Activated T-helper 1 cell treated with anti-CD3 and anti-CD28 coated beads, Interleukin-12 subunit alpha, Interleukin-12 subunit beta, Interleukin-2, Interleukin-4 antibody, amounts not matched to agents 30 ng/mL and 10 ng/mL and 1 ng/mL, durations not matched to agents 14 hours and 24 hours and 36 hours (primary cell): Measurements from ENCODE around the gene TAMALIN. TPM values are rescaled to one million over a fixed set of nuclear protein-coding genes. Genes with fewer than 3 reads are reported as not detected.

Source experiments
- DNase-seq: peaks from one replicate; pipeline ENCODE4 v3.0.0; 2021; ENCODE audit warnings: low spot score
- H3K27ac Mint-ChIP-seq: one replicate; pipeline ENCODE4 v1.8.0; 2021; ENCODE audit warnings: mild to moderate bottlenecking, mixed read lengths
- H3K27me3 Mint-ChIP-seq: one replicate; pipeline ENCODE4 v1.8.0; 2022; ENCODE audit warnings: mild to moderate bottlenecking, moderate library complexity, mixed read lengths; ENCODE audit not compliant: insufficient read depth
- H3K36me3 Mint-ChIP-seq: one replicate; pipeline ENCODE4 v1.8.0; 2021; ENCODE audit warnings: low read depth, mixed read lengths
- H3K4me1 Mint-ChIP-seq: one replicate; pipeline ENCODE4 v1.8.0; 2021; ENCODE audit warnings: low read depth, mixed read lengths
- H3K4me3 Mint-ChIP-seq: one replicate; pipeline ENCODE4 v1.8.0; 2021; ENCODE audit warnings: mild to moderate bottlenecking, moderate library complexity, mixed read lengths
- H3K9me3 Mint-ChIP-seq: one replicate; pipeline ENCODE4 v1.8.0; 2021; ENCODE audit warnings: mixed read lengths
- intact Hi-C: fragments of 100-400 bp; cut with micrococcal nuclease; formaldehyde crosslinking; loops from one replicate; pipeline ENCODE4 v1.15.1; 2024
- total RNA-seq: library from RNA; stranded (reverse); gene quantifications from 2 replicates; pipeline ENCODE4 v1.2.3, GENCODE V29; 2022

TAMALIN gene
- 8.9 and 12.8 TPM in 2 replicates for total RNA-seq

DNA sequence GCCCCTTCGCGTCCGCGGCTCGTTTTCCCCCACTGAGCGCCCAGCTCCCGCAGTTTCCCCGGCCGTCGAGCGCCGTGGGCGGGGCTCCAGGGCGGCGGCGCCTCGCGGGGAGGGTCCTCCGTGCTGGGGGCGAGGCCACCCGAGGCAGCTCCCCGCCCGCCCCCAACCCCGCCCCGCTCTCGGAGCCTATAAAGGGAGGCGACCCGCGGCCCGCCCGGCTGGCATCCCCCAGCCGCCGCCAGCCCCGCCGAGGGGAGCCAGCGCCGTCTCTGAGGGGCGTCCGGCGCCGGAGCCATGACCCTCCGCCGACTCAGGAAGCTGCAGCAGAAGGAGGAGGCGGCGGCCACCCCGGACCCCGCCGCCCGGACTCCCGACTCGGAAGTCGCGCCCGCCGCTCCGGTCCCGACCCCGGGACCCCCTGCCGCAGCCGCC, at the start of gene TAMALIN:
Gene TAMALIN, plus strand, starts transcription at position 221 of the 432 bp plus-strand sequence. Its CDS starts 74 bp downstream, at position 295.
- H3K4me3 Mint-ChIP-seq: peak within 1 kb of the TSS; percentile 84
- peak within 1 kb of the TSS; percentile 67 for H3K27ac Mint-ChIP-seq
- H3K27me3 Mint-ChIP-seq: peaks cover 38% of the 10 kb centered on the region
- peaks cover 13% of the 10 kb centered on the region for H3K4me1 Mint-ChIP-seq
- intact Hi-C loops: loop anchor here (1.0 to 2.0 kb wide), 4 partner anchors 14 to 55 kb away; partner anchors contain the start of gene ACVR1B
- H3K9me3 Mint-ChIP-seq: no peaks in the 10 kb centered on the region
- DNase-seq: peak; percentile 70
- peaks cover 2% of the 10 kb centered on the region for H3K36me3 Mint-ChIP-seq

DNA sequence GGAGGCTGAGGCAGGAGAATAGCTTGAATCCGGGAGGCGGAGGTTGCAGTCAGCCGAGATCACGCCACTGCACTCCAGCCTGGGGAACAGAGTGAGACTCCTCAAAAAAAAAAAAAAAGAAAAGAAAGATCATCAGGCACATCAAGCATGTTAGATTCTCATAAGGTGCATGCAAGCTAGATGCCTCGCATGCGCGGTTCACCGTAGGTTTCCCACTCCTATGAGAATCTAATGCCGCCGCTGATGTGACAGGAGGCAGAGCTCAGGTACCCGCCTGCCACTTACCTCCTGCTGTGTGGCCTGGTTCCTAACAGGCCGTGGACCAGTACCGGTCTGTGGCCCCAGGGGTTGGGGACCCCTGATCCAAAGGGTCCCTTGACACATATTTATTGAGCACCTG, 48.2 kb upstream of the TAMALIN start:
- no peak overlapping the region for H3K4me3 Mint-ChIP-seq
- peaks cover 6% of the 10 kb centered on the region for H3K36me3 Mint-ChIP-seq
- intact Hi-C loops: no loop called here
- H3K4me1 Mint-ChIP-seq: peaks cover 26% of the 10 kb centered on the region
- H3K27me3 Mint-ChIP-seq: peaks cover 13% of the 10 kb centered on the region
- DNase-seq: no peak
- no peak overlapping the region for H3K27ac Mint-ChIP-seq
- H3K9me3 Mint-ChIP-seq: no peaks in the 10 kb centered on the region

DNA sequence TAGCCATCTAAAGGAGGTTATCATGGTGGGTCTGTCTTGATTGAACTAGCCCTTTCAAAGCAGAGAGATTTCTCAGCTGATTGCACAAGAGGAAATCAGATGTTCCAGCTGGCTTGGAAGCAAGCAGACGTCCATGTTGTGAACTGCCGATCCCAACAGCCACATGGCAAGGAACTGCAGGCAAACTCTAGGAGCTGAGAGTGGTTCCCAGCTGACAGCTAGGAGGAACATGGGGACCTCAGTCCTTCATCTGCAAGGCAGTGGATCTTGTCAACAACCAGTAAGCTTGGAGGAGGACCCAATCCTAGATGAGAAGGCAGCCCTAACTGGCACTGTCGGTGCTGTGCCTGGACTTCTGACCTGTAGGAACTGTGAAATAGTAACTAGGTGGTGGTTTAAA, 47.5 kb upstream of the TAMALIN start:
- Mint-ChIP-seq H3K9me3 (no peaks in the 10 kb centered on the region), H3K36me3 (peaks cover 6% of the 10 kb centered on the region), H3K27me3 (peaks cover 8% of the 10 kb centered on the region), H3K4me1 (peaks cover 19% of the 10 kb centered on the region), H3K27ac (no peak overlapping the region), H3K4me3 (no peak overlapping the region)
- intact Hi-C loops: no loop called here
- DNase-seq: no peak

DNA sequence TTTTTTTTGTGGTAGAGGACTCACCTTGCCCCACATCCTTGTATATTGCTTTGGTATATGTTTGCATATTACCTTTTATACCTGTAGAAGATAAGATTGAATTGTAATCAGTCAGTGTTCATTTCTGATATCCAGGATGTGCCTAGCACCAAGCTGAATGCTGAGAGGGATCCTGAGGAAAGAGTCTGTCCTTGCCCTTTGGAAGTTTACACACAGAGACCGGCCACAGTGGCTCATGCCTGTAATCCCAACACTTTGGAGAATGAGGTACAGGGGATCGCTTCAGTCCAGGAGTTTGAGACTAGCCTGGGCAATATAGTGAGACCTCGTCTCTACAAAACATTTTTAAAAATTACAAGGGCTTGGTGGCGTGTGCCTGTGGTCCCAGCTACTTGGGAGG, 46.8 kb upstream of the TAMALIN start:
- H3K4me1 Mint-ChIP-seq: peaks cover 12% of the 10 kb centered on the region
- peaks cover 8% of the 10 kb centered on the region for H3K27me3 Mint-ChIP-seq
- intact Hi-C loops: no loop called here
- H3K36me3 Mint-ChIP-seq: peaks cover 12% of the 10 kb centered on the region
- no peaks in the 10 kb centered on the region for H3K9me3 Mint-ChIP-seq
- H3K4me3 Mint-ChIP-seq: no peak overlapping the region
- H3K27ac Mint-ChIP-seq: no peak overlapping the region
- no peak for DNase-seq

DNA sequence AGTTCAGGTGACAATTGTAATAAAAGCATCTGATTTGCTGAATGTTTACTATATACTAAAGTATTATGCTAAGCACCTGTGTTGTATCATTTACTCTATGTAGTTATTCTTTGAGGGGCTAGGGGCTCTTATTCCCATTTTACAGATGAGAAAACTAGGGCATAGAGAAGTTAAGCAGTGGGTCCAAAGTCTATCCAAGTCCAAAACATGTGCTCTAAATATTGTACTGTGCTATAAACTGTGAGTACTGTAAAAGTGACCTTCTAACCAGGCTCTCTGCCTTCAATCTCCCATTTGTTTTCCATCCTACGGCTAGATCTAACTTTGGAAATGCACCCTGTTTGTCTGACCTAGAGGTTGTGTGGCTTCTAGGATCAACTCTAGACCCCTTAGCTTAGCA, 46.3 kb upstream of the TAMALIN start:
- H3K36me3 Mint-ChIP-seq: peaks cover 10% of the 10 kb centered on the region
- H3K27me3 Mint-ChIP-seq: peaks cover 6% of the 10 kb centered on the region
- peaks cover 6% of the 10 kb centered on the region for H3K4me1 Mint-ChIP-seq
- DNase-seq: no peak
- no peak overlapping the region for H3K27ac Mint-ChIP-seq
- H3K9me3 Mint-ChIP-seq: no peaks in the 10 kb centered on the region
- no peak overlapping the region for H3K4me3 Mint-ChIP-seq
- intact Hi-C loops: no loop called here

DNA sequence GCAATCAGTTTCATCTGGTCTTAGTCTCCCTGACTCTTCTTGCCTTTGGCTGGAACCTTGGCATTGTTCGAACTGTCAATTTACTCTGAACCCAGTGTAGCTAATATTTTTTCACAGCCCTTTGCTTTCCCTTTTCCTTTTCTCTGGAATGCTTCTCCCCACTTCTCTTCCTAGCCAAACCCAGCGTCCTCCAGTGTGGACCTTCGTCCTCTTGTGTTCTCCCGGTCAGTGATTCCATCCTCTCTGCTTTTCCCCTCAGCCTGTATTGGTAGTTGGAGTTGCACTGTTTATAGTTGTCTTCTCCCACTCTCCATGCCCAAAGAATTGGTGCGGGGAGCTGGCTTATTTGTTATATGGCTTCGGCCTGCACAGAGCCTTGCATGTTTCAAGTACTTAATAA, 45.9 kb upstream of the TAMALIN start:
- no peak for DNase-seq
- intact Hi-C loops: no loop called here

DNA sequence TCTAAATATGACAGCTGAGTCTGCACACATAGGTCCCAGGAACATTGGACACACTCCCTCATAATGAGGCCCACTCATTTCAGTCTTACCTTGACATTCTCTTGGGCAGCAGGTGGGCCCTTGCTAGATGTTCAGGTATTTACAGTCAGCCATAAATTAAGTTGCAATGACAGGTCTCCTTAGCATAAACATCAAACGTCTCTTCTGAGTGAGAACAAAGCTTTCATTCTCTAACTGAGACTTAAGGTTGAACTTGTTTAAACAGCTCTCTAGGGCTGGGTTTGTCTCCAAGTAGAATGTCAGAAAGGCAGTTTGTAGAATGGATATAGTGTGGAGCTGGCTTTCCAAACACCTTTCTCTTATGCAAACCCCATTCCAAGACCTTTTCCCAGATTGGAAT, 44.9 kb upstream of the TAMALIN start:
- Mint-ChIP-seq H3K4me3 (no peak overlapping the region), H3K4me1 (no peaks in the 10 kb centered on the region), H3K9me3 (no peaks in the 10 kb centered on the region), H3K36me3 (peaks cover 8% of the 10 kb centered on the region), H3K27ac (no peak overlapping the region), H3K27me3 (peaks cover 11% of the 10 kb centered on the region)
- DNase-seq: no peak
- intact Hi-C loops: no loop called here

More for the DNA sequence above, 45.9 kb upstream of the TAMALIN start:
- no peak overlapping the region for H3K4me3 Mint-ChIP-seq
- peaks cover 10% of the 10 kb centered on the region for H3K27me3 Mint-ChIP-seq
- H3K36me3 Mint-ChIP-seq: peaks cover 8% of the 10 kb centered on the region
- no peaks in the 10 kb centered on the region for H3K9me3 Mint-ChIP-seq
- H3K4me1 Mint-ChIP-seq: peaks cover 2% of the 10 kb centered on the region
- H3K27ac Mint-ChIP-seq: no peak overlapping the region

DNA sequence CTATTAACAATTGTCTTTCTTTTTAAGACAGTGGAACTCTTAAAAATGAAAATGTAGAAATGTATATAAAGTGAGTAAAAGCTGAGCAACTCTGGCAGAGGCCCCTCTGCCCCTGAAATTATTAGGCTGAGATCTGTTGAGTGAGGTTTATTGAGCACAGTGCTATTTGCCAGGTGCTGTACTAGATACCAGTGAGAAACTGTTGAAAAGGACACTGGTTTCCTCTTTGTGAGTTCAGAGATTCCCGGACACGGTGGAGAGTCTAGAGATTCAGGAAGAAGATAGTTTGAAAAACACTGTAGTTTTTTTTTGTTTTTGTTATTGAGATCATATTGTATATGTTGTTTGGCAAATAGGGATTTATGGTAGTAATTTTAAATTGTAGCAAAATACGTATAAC, 44.0 kb upstream of the TAMALIN start:
- no peaks in the 10 kb centered on the region for H3K9me3 Mint-ChIP-seq
- intact Hi-C loops: no loop called here
- H3K27me3 Mint-ChIP-seq: peaks cover 11% of the 10 kb centered on the region

DNA sequence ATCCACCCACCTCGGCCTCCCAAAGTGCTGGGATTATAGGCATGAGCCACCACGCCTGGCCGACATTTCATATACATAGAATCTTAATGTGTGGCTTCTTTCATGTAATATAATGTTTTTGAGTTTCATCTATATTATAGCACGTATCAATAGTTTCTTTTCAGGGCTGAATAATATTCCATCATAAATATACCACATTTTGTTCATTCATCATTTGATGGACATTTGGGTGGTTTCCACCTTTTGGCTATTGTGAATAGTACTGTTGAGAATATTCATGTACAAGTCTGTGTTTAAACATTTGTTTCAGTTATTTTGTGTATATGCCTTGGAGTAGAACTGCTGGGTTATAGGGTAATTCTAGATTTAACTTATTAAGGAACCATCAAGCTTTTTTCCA, 43.3 kb upstream of the TAMALIN start:
- Mint-ChIP-seq H3K36me3 (peaks cover 9% of the 10 kb centered on the region), H3K27ac (no peak overlapping the region), H3K4me3 (no peak overlapping the region), H3K9me3 (no peaks in the 10 kb centered on the region), H3K27me3 (peaks cover 13% of the 10 kb centered on the region), H3K4me1 (no peaks in the 10 kb centered on the region)
- intact Hi-C loops: no loop called here
- DNase-seq: no peak

More for the DNA sequence above, 44.0 kb upstream of the TAMALIN start:
- Mint-ChIP-seq H3K27ac (no peak overlapping the region), H3K36me3 (peaks cover 8% of the 10 kb centered on the region), H3K4me3 (no peak overlapping the region), H3K4me1 (no peaks in the 10 kb centered on the region)
- no peak for DNase-seq

DNA sequence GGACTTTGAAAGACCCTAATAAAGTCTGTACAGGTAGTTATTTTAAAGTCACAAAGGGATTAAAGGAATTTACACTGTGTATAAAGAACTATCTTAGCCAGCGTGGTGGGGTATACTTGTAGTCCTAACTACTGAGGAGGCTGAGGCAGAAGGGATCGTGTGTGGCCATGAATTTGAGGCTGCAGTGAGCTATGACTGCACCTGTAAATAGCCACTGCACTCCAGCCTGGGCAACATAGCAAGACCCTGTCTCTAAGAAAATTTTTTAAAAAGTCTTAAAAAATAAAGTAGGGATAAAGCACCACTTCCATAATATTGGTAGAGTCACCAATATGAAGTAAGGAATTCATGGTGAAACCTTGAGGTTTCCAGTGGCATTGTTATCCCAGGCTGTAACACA, 37.1 kb upstream of the TAMALIN start:
- no peak overlapping the region for H3K27ac Mint-ChIP-seq
- H3K36me3 Mint-ChIP-seq: peaks cover 7% of the 10 kb centered on the region
- intact Hi-C loops: loop anchor here (2.0 to 10.0 kb wide), 4 partner anchors 141 to 575 kb away; partner anchors contain the start of genes GALNT6 and SCN8A
- peaks cover 50% of the 10 kb centered on the region for H3K4me1 Mint-ChIP-seq
- no peaks in the 10 kb centered on the region for H3K9me3 Mint-ChIP-seq
- H3K27me3 Mint-ChIP-seq: peaks cover 30% of the 10 kb centered on the region
- DNase-seq: no peak
- no peak overlapping the region for H3K4me3 Mint-ChIP-seq

DNA sequence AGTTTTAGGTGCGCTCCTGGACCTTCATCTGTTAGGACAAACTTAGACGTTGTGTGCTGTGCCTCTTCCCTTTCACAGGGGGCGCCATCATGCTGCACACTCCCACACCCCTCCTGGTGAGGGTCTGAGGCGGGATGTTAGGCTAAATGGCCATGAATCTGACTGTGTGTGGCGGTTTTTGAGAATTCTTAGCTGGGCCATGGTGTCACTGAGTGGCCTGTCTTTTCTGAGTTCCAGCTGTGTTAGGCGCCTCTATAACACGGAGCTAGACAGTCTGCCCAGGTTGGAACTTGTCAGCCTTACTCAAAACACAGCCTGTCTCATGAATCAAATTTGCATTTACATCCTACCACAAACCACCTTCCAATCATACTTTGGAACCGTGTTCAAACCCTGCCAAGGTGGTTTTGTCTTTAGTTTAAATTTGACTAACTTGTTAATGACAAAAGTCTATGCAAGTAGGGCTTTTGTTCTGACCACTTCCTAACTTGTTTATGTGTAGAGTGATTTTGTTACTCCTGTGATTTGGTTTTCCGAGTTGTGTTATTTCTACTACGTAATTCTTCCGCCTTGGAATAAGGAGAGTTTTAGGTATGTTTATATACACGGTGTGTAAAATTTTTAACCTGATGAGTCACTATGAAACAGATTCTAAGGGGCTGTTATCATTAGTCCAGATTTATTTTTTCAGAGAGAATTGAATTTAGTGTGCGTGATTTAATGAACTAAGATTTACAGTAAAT, 35.7 kb upstream of the TAMALIN start:
- Mint-ChIP-seq H3K9me3 (no peaks in the 10 kb centered on the region), H3K4me3 (peak overlapping the region; percentile 52), H3K27me3 (peaks cover 27% of the 10 kb centered on the region), H3K27ac (peak overlapping the region; percentile 69), H3K4me1 (peaks cover 64% of the 10 kb centered on the region), H3K36me3 (peaks cover 12% of the 10 kb centered on the region)
- intact Hi-C loops: loop anchor here (1.0 to 10.0 kb wide), 10 partner anchors 9 to 602 kb away; partner anchors contain the start of genes ACVR1B, ATG101, GALNT6 and SCN8A
- DNase-seq: peak; percentile 56

DNA sequence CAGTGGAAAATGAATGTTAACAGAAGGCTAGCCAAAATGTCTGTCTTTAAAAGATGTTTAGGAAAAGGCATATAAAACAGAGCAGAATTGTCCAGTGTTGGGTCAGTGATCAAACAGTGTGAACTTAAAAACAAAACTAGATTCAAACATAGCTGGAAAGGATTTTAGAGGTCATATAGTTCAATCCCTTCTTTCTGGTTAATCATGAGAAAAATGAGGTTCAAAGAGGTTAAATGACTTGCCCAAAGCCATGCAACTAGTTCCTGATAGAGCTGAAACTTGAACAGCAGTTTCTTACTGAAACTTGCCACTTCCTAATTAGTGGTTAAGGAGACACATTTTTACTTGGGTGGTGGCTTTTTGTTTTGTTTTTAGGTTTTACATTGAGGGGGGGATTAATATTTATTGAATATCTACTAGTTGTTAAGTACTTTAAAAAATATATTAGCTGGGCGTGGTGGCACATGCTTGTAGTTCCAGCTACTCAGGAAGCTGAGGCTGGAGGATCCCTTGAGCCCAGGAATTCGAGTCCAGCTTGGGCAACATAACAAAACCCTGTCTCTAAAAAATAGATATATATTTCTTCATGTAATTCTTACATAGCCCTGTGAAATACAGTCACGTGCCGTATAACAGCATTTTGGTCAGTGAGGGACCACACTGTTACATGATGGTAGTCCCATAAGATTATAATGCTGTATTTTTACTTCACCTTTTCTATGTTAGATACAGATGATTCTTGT, 34.9 kb upstream of the TAMALIN start:
- intact Hi-C loops: loop anchor here (1.0 to 10.0 kb wide), 11 partner anchors 8 to 603 kb away; partner anchors contain the start of genes ACVR1B, ATG101, GALNT6 and SCN8A
- no peaks in the 10 kb centered on the region for H3K9me3 Mint-ChIP-seq
- no peak for DNase-seq
- peaks cover 27% of the 10 kb centered on the region for H3K27me3 Mint-ChIP-seq
- H3K4me1 Mint-ChIP-seq: peaks cover 72% of the 10 kb centered on the region
- peak overlapping the region; percentile 52 for H3K4me3 Mint-ChIP-seq
- H3K27ac Mint-ChIP-seq: peak overlapping the region; percentile 63
- peaks cover 12% of the 10 kb centered on the region for H3K36me3 Mint-ChIP-seq

DNA sequence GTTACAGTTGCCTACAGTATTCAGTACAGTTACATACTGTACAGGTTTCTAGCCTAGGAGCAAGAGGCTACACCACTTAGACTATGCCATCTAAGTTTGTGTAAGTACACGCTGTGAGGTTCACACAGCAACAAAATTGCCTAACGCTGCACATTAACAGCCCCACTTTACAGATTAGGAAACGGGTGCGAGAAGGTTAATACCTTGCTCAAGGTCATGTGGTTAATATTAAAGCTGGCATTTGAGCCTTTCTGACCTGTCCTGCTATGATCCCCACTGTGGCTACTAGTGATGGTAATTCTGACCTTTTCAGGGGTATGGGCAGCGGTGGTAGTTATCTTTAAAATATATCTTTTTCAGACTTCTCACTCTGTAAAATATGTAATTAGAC, 34.3 kb upstream of the TAMALIN start:
- no peaks in the 10 kb centered on the region for H3K9me3 Mint-ChIP-seq
- peak overlapping the region; percentile 69 for H3K4me3 Mint-ChIP-seq
- H3K4me1 Mint-ChIP-seq: peaks cover 73% of the 10 kb centered on the region
- no peak overlapping the region for H3K27ac Mint-ChIP-seq
- peaks cover 27% of the 10 kb centered on the region for H3K27me3 Mint-ChIP-seq
- intact Hi-C loops: loop anchor here (2.0 to 10.0 kb wide), 4 partner anchors 152 to 578 kb away; partner anchors contain the start of genes GALNT6 and SCN8A
- DNase-seq: no peak
- H3K36me3 Mint-ChIP-seq: peaks cover 12% of the 10 kb centered on the region
